Adrenal gland (tissue), 12 donors: ENCODE data around the gene CBLL1. TPM values are rescaled to one million over a fixed set of nuclear protein-coding genes. Genes with fewer than 3 reads are reported as not detected.
A peak's percentile ranks its signal among the peaks of the same experiment; 100 is the strongest.

Experiments used
- DNase-seq, 7 donors: peaks; one replicate each; pipeline ENCODE4 v3.0.0-alpha.2; 2019 to 2020
- H3K27ac ChIP-seq, 5 donors: fragments of 200-600 bp; sonication (generic) in 4 of 5; 1 replicate in 3 of 5; 2 replicates in 2 of 5; pipeline versions ENCODE4 v1.5.1 to v1.8.0; 2016 to 2020; ENCODE audit warnings: mild to moderate bottlenecking in 1 of 5
- H3K27me3 ChIP-seq: fragments of 200-600 bp; 2 replicates; pipeline ENCODE4 v1.8.0; 2021
- H3K36me3 ChIP-seq, 2 donors: fragments of 200-600 bp; replicated peaks in 1 of 2; 1 replicate in 1 of 2; 2 replicates in 1 of 2; pipeline versions ENCODE4 v1.5.1 to v1.8.0; 2018 to 2022
- H3K4me1 ChIP-seq, 2 donors: fragments of 200-600 bp; replicated peaks in 1 of 2; 1 replicate in 1 of 2; 2 replicates in 1 of 2; pipeline versions ENCODE4 v1.5.1 to v1.8.0; 2018 to 2021
- H3K4me3 ChIP-seq, 4 donors: fragments of 200-600 bp; sonication (generic) in 3 of 4; one replicate each; pipeline ENCODE4 v1.5.1; 2016 to 2018
- H3K9me3 ChIP-seq, 3 donors: fragments of 200-600 bp; sonication (generic) in 1 of 3; replicated peaks in 1 of 3; 1 replicate in 2 of 3; 2 replicates in 1 of 3; pipeline versions ENCODE4 v1.5.1 to v1.8.0; 2016 to 2021
- POLR2A ChIP-seq, 2 donors: fragments of 450-650 bp; IDR thresholded peaks; one replicate each; pipeline ENCODE4 v1.6.1; 2017; ENCODE audit warnings: antibody characterized with exemption in 2 of 2, mild to moderate bottlenecking in 2 of 2, moderate library complexity in 1 of 2
- WGBS, 4 donors: extraction: QIAGEN DNeasy Blood & Tissue Kit in 2 of 4; methylation state at CpG; one replicate each; pipeline versions ENCODE4 v1.1.5 to v1.1.7; 2013 to 2017; 5-methylcytosine and 5-hydroxymethylcytosine counted together
- intact Hi-C, 2 donors: fragments of 100-400 bp; cut with DNase I; formaldehyde crosslinking; loops; one replicate each; pipeline versions ENCODE4 v1.14.1 to v1.15.0; 2022 to 2023
- polyA plus RNA-seq, 3 donors: library from polyadenylated mRNA; stranded (reverse); fragments of 200-250 nt in 2 of 3; fragments of 350-450 nt in 1 of 3; fragmentation: Illumina TruSeq in 1 of 3; extraction: RNeasy Lipid Tissue Mini Kit (QIAGEN cat#74804) in 1 of 3; gene quantifications; one replicate each; pipeline ENCODE4 v1.2.3, GENCODE V29; 2013 to 2014
- total RNA-seq, 9 donors: library from RNA; depleted of rRNA in 4 of 9; stranded (reverse); fragments of >200 nt in 4 of 9; fragments of 120-200 nt in 1 of 9; fragmentation: NEBNext Ultra II Directional in 1 of 9; extraction: Animal tissue kit (Norgen Biotek cat#: 25700) in 1 of 9; gene quantifications; one replicate each; pipeline versions ENCODE4 v1.1.0 to v1.2.4, GENCODE V29; 2013 to 2023
- TF ChIP-seq, protein P1 (sequence below), 6 experiments: fragments of 450-650 bp in 4 of 6; fragments of 200-600 bp in 2 of 6; sonication (generic) in 1 of 6; IDR thresholded peaks; 1 replicate in 5 of 6; 2 replicates in 1 of 6; pipeline versions ENCODE4 v1.5.1 to v1.8.0; 2016 to 2021; ENCODE audit warnings: antibody characterized with exemption in 6 of 6, mild to moderate bottlenecking in 2 of 6, moderate library complexity in 1 of 6
- donor health status: healthy with polysubstance abuse.
- donor health status: Bipolar disorder and iron deficiency.
- donor health status: DM: yes; HTN: yes; CAD: no.
- donor health status: DM: no; HTN: no; CAD: no.
- donor health status: DM: no; HTN: no; CAD: no.
- donor health status: DM: yes; HTN: yes; CAD: no.

CBLL1 gene
- total and polyA plus RNA-seq, 12 donors: 4.0 to 34.1 (median 19.8) TPM

DNA sequence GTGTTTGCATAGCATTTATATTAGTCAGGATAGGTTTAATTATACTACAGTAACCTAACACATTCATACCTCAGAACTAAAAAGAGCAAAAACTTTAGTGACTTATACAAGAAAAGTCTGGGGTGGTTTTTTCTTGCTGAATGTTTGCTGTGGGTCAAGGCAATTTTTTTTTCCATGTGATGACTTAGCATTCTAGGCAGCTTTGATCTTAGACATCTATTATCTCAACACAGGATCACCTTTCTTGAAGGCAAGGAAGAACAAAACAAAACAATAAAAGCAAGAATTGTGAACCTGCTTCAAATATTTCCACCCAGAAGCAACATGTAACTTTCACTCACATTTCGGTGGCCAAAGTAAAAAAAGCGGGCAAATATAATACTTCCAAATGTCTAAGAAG lies 20.7 kb upstream of the CBLL1 start:
- H3K27me3 ChIP-seq: no peaks in the 10 kb centered on the region
- H3K9me3 ChIP-seq: no peaks in the 10 kb centered on the region
- H3K27ac ChIP-seq: no peak overlapping the region
- no peak overlapping the region for H3K4me3 ChIP-seq
- H3K36me3 ChIP-seq: no peaks in the 10 kb centered on the region
- no peaks in the 10 kb centered on the region for H3K4me1 ChIP-seq
- intact Hi-C loops: loop anchor here (10.0 kb wide), 2 partner anchors 258 to 518 kb away; no protein-coding TSS in a partner anchor
- 81 to 91% (median 88%) methylated on average over 2 of the region's 2 CpGs for whole genome bisulfite sequencing, 4 donors
- TF ChIP-seq, protein P1, sequence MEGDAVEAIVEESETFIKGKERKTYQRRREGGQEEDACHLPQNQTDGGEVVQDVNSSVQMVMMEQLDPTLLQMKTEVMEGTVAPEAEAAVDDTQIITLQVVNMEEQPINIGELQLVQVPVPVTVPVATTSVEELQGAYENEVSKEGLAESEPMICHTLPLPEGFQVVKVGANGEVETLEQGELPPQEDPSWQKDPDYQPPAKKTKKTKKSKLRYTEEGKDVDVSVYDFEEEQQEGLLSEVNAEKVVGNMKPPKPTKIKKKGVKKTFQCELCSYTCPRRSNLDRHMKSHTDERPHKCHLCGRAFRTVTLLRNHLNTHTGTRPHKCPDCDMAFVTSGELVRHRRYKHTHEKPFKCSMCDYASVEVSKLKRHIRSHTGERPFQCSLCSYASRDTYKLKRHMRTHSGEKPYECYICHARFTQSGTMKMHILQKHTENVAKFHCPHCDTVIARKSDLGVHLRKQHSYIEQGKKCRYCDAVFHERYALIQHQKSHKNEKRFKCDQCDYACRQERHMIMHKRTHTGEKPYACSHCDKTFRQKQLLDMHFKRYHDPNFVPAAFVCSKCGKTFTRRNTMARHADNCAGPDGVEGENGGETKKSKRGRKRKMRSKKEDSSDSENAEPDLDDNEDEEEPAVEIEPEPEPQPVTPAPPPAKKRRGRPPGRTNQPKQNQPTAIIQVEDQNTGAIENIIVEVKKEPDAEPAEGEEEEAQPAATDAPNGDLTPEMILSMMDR (IDR thresholded peaks at IDR 0.05): no peak
- TF ChIP-seq POLR2A (IDR thresholded peaks at IDR 0.05): no peak
- DNase-seq: no peak

DNA sequence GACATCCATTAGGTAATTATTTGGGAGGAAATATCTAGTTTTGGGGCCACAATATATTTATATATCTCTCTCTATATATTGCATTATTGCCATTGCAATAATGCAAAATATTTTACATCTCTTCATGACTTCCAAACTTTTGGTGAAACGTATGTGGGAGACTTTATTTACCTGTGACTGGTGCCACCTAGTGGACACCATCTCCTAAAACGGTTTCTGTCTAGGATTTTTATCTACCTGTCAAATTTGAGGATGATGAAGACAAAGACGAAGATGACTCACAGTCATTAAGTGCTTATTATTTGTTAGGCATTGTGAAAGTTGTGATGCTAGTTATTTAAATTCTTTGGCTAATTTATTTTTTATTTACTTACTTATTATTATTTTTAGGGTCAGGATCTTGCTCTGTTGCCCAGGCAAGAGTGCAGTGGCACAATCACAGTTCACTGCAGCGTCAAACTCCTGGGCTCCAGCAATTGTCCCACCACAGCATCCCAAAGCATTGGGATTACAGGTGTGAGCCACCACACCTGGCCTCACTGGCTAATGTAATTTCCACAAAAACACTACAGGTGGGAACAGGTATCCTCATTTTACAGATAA lies 18.7 kb upstream of the CBLL1 start:
- Histone ChIP-seq H3K4me3 (no peak overlapping the region), H3K27me3 (no peaks in the 10 kb centered on the region), H3K27ac (no peak overlapping the region), H3K9me3 (no peaks in the 10 kb centered on the region), H3K36me3 (no peaks in the 10 kb centered on the region), H3K4me1 (no peaks in the 10 kb centered on the region)
- intact Hi-C loops: loop anchor here (5.0 to 10.0 kb wide), 3 partner anchors 260 to 520 kb away; no protein-coding TSS in a partner anchor
- no peak for TF ChIP-seq POLR2A (IDR thresholded peaks at IDR 0.05)
- TF ChIP-seq, protein P1 (IDR thresholded peaks at IDR 0.05): peak; percentile 57 to 82 (median 68)
- DNase-seq: peak; percentile 17 to 68 (median 42)
- WGBS, 4 donors: 22 to 24% (median 22%) methylated on average over 4 of the region's 4 CpGs

DNA sequence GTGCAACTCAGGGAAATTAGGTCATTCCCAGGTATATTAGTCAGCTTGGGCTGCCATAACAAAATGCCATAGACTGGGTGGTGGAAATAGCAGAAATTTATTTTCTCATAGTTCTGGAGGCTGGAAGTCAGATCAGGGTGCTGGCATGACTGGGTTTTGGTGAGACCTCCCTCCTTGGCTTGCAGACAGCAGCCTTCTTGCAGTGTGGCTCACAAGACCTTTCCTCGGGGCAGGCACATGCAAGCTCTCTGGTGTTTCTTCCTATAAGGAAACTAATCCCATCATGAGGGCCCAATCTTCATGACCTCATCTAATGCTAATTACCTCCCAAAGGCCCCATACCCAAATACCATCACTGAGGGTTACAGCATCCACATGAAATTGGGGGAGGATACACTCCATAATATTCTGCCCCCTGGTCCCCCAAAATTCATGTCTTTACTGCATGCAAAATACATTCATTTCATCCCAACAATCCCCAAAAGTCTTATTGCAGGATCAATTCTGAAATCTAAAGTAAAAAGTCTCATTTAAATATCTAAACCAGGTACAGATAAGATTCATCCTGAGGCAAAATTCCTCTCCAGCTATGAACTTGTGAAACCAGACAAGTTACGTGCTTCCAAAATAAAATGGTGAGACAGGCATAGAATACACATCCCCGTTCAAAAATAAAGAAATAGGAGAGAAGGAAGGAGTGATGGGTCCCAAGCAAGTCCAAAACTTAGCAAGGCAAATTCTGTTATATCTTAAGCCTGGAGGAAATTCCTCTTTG lies 17.4 kb upstream of the CBLL1 start:
- no peak overlapping the region for H3K27ac ChIP-seq
- no peaks in the 10 kb centered on the region for H3K9me3 ChIP-seq
- no peaks in the 10 kb centered on the region for H3K27me3 ChIP-seq
- no peak for TF ChIP-seq POLR2A (IDR thresholded peaks at IDR 0.05)
- TF ChIP-seq, protein P1 (IDR thresholded peaks at IDR 0.05): no peak
- no peak overlapping the region for H3K4me3 ChIP-seq
- WGBS, 4 donors: 64 to 86% (median 79%) methylated on average over 3 of the region's 3 CpGs
- H3K36me3 ChIP-seq: no peaks in the 10 kb centered on the region
- intact Hi-C loops: loop anchor here (5.0 to 10.0 kb wide), 3 partner anchors 262 to 522 kb away; no protein-coding TSS in a partner anchor
- H3K4me1 ChIP-seq: no peaks in the 10 kb centered on the region
- no peak for DNase-seq

DNA sequence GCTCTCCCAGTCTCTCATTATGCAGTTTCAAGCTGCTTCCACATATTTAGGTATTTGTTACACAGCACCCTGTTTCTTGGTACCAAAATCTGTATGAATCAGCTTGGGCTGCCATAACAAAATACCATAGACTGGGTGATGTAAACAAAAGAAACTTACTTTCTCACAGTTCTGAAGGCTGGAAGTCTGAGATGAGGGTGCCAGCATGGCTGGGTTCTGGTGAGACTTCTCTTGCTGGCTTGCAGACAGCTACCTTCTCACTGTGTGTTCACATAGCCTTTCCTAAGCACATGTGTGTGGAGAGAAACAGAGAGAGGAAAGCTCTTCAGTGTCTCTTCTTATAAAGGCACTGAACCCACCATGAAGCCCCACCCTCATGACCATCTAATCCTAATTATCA lies 15.7 kb upstream of the CBLL1 start:
- Histone ChIP-seq H3K27me3 (no peaks in the 10 kb centered on the region), H3K9me3 (no peaks in the 10 kb centered on the region), H3K4me1 (no peaks in the 10 kb centered on the region), H3K36me3 (no peaks in the 10 kb centered on the region), H3K4me3 (no peak overlapping the region), H3K27ac (no peak overlapping the region)
- intact Hi-C loops: loop anchor here (5.0 to 10.0 kb wide), 3 partner anchors 263 to 523 kb away; no protein-coding TSS in a partner anchor
- TF ChIP-seq, protein P1 (IDR thresholded peaks at IDR 0.05): no peak
- TF ChIP-seq POLR2A (IDR thresholded peaks at IDR 0.05): no peak
- DNase-seq: no peak
